22Rv1 (cell line): ENCODE measurements around the gene SHISA2.

ENCODE experiments used
- ZFX ChIP-seq: fragments of 450-650 bp; IDR thresholded peaks from 2 replicates; pipeline ENCODE4 v1.6.1; 2017; ENCODE audit warnings: antibody characterized with exemption, borderline replicate concordance
- TF ChIP-seq, protein P1 (sequence below): fragments of 450-650 bp; IDR thresholded peaks from 2 replicates; pipeline ENCODE4 v1.5.1; 2017; ENCODE audit warnings: mild to moderate bottlenecking

- TF ChIP-seq, protein P1, sequence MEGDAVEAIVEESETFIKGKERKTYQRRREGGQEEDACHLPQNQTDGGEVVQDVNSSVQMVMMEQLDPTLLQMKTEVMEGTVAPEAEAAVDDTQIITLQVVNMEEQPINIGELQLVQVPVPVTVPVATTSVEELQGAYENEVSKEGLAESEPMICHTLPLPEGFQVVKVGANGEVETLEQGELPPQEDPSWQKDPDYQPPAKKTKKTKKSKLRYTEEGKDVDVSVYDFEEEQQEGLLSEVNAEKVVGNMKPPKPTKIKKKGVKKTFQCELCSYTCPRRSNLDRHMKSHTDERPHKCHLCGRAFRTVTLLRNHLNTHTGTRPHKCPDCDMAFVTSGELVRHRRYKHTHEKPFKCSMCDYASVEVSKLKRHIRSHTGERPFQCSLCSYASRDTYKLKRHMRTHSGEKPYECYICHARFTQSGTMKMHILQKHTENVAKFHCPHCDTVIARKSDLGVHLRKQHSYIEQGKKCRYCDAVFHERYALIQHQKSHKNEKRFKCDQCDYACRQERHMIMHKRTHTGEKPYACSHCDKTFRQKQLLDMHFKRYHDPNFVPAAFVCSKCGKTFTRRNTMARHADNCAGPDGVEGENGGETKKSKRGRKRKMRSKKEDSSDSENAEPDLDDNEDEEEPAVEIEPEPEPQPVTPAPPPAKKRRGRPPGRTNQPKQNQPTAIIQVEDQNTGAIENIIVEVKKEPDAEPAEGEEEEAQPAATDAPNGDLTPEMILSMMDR: no peak
- TF ChIP-seq ZFX: no peak
These were observed 6.9 kb upstream of the SHISA2 start for GRCh38 chr13:26058704-26059103.
